Thoracic aorta (tissue), 2 donors: ENCODE data around the gene ATOSB. TPM values are rescaled to one million over a fixed set of nuclear protein-coding genes. Genes with fewer than 3 reads are reported as not detected.

Source experiments
- ATAC-seq: fragments of 150-250 bp; one replicate; pipeline ENCODE4 v1.8.0; 2017; ENCODE audit warnings: low read depth; ENCODE audit not compliant: insufficient number of reproducible peaks, low FRiP score
- DNase-seq: peaks from one replicate; pipeline ENCODE4 v3.0.0-alpha.2; 2020; ENCODE audit warnings: low spot score
- H3K27ac ChIP-seq, 2 donors: fragments of 200-600 bp; sonication (generic); 1 replicate in 1 of 2; 2 replicates in 1 of 2; pipeline ENCODE4 v1.5.1; 2016; ENCODE audit warnings: mild to moderate bottlenecking in 2 of 2, moderate library complexity in 2 of 2
- H3K27me3 ChIP-seq: fragments of 200-600 bp; sonication (generic); replicated peaks from 2 replicates; pipeline ENCODE4 v1.6.0; 2016; ENCODE audit warnings: mild to moderate bottlenecking; ENCODE audit not compliant: insufficient read depth
- H3K36me3 ChIP-seq: fragments of 200-600 bp; sonication (generic); one replicate; pipeline ENCODE4 v1.5.1; 2016
- H3K4me1 ChIP-seq, 2 donors: fragments of 200-600 bp; sonication (generic); 1 replicate in 1 of 2; 2 replicates in 1 of 2; pipeline versions ENCODE4 v1.5.1 to v1.6.0; 2016; ENCODE audit warnings: low read depth in 2 of 2, mild to moderate bottlenecking in 1 of 2; ENCODE audit not compliant: control insufficient read depth in 1 of 2
- H3K4me3 ChIP-seq: fragments of 200-600 bp; sonication (generic); 2 replicates; pipeline ENCODE4 v1.5.1; 2016; ENCODE audit warnings: mild to moderate bottlenecking
- H3K9me3 ChIP-seq: fragments of 200-600 bp; sonication (generic); 2 replicates; pipeline ENCODE4 v1.5.1; 2016
- total RNA-seq, 2 donors: library from RNA; depleted of rRNA; stranded (reverse); fragments of >200 nt; gene quantifications; one replicate each; pipeline versions ENCODE4 v1.1.0 to v1.2.3, GENCODE V29; 2016
- TF ChIP-seq, protein P1 (sequence below): fragments of 200-600 bp; sonication (generic); IDR thresholded peaks from one replicate; pipeline ENCODE4 v1.5.1; 2019; ENCODE audit warnings: antibody characterized with exemption

Gene ATOSB
- total RNA-seq, 2 donors from 2014 or later: 30.2 to 33.6 TPM

DNA sequence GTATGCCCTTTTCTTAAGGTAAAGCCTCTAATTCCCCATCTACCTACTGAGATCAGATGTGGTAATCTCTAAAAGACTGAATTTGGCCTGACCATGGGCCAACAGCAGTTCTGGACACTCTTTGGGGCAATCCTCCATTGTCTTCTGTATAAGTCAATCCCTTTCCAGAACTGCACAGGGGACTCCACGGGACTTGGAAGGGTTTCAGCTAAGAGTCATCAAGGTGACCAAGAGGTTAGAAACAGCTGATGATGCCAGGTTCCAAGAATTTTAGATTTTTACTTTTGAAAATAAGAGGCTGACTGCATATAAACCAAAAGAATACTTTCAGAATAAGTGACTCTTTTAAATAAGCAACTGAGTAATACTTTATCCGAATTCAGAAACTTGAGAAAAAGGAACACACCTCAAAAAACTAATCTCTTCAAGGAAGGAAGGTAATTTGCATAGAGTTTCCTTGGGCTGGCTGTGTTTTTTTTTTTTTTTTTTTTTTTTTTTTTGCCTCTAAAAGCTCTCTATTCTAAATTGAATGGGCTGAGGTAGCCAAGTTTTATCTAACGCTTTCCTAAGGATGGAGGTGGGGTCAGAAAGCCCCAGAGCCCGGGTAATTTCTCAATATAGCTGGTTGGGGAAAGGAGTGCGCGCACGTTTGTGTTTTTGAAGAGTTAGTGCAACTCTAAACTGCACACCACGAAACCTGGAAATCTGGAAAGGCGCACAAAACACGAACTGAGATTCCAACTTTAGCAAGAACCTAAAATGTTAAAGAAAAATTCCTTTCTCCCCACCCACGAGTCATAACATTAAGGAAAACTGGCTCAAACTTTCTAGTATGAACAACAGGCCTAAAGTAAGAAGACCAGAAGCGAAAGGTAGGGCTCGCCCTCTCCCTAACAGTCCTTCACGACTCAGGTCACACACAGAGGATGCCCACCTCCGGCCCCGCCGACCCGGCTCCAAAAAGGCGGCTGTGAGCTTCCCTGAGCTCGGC is 44.5 kb downstream of the ATOSB start:
- no peaks in the 10 kb centered on the region for H3K9me3 ChIP-seq
- no peak for ATAC-seq
- peak overlapping the region; percentile 97 for H3K4me3 ChIP-seq
- peaks cover 20 to 43% of the 10 kb centered on the region in 2 donors for H3K4me1 ChIP-seq
- H3K27ac ChIP-seq: peak overlapping the region; percentile 100
- no peaks in the 10 kb centered on the region for H3K27me3 ChIP-seq
- TF ChIP-seq, protein P1, sequence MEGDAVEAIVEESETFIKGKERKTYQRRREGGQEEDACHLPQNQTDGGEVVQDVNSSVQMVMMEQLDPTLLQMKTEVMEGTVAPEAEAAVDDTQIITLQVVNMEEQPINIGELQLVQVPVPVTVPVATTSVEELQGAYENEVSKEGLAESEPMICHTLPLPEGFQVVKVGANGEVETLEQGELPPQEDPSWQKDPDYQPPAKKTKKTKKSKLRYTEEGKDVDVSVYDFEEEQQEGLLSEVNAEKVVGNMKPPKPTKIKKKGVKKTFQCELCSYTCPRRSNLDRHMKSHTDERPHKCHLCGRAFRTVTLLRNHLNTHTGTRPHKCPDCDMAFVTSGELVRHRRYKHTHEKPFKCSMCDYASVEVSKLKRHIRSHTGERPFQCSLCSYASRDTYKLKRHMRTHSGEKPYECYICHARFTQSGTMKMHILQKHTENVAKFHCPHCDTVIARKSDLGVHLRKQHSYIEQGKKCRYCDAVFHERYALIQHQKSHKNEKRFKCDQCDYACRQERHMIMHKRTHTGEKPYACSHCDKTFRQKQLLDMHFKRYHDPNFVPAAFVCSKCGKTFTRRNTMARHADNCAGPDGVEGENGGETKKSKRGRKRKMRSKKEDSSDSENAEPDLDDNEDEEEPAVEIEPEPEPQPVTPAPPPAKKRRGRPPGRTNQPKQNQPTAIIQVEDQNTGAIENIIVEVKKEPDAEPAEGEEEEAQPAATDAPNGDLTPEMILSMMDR: no peak
- DNase-seq: no peak
- H3K36me3 ChIP-seq: peaks cover 18% of the 10 kb centered on the region

DNA sequence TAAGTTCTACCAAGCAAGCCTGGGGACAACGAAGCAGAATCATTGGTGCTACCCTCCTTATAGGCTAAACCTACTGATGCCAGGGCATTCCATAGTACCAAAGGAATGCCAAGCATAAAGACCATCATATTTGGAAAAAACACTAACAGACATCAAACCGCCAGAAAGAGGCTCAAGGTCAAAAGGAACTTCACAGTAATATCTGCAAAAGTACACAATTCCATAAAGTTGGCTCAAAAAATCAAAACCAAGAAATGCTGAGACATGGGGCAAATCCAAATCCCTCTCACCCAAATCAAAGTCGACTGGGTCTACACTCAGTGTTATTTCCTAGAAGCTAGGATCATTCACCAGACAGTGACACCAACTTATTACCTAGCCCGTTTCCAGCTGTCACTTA is 46.6 kb downstream of the ATOSB start:
- Histone ChIP-seq H3K4me3 (peak overlapping the region; percentile 10), H3K4me1 (peaks cover 20 to 43% of the 10 kb centered on the region in 2 donors), H3K36me3 (peaks cover 39% of the 10 kb centered on the region), H3K9me3 (no peaks in the 10 kb centered on the region), H3K27ac (no peak overlapping the region), H3K27me3 (no peaks in the 10 kb centered on the region)
- ATAC-seq: no peak
- TF ChIP-seq, protein P1: no peak
- no peak for DNase-seq

DNA sequence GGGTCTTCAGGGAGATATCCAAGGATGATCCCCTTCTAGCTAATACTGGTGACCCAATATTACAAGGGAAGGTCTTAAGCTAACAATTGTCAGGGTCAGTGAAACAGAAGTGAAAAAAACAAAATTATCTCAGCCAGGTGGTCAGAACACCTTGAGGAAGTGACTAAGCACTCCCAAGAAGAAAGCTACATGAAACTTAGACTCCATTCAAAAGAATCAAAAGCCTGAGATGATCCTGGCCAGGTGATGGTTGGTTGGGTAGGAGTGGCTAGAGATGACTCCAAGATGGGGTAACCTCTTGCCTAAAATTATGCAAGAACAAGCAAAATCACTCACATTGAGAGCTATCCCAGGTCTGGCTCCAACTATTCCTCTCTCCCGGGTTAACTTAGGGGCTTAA is 48.6 kb downstream of the ATOSB start:
- no peak overlapping the region for H3K27ac ChIP-seq
- ATAC-seq: no peak
- no peaks in the 10 kb centered on the region for H3K9me3 ChIP-seq
- H3K4me3 ChIP-seq: no peak overlapping the region
- peaks cover 20 to 43% of the 10 kb centered on the region in 2 donors for H3K4me1 ChIP-seq
- peaks cover 59% of the 10 kb centered on the region for H3K36me3 ChIP-seq
- H3K27me3 ChIP-seq: no peaks in the 10 kb centered on the region
- DNase-seq: no peak
- TF ChIP-seq, protein P1: no peak

DNA sequence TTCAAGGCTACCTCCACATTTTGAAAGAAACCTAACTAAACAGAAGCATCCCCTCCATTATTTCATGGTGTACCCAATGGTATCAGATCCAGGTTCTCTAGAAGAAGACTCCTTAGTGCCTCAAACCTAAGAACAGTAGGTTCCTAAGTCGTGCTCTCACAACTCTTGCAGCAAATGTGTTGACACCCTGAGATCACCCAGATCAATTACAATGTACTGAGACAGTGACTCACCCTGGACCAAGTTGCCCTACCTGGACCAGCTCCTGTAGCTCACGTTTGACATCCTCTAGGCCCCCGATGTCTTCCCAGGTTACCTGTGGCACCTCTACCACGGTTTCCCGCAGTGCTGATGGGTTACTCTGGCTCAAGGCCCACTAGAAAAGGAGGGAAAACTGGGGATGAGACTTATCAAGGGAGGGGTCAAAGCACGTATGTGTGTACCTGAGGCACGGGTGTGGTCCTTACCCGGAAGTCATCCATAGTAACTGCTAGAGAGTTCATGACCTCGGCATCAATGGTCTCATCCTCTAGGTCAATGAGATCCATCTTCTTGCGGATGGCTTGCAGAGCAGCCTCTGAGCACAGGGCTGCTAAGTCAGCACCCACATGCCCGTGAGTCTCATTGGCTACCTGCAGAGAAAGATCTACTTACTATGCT is 55.0 kb downstream of the ATOSB start:
- Histone ChIP-seq H3K36me3 (peaks cover 95% of the 10 kb centered on the region), H3K27me3 (no peaks in the 10 kb centered on the region), H3K4me3 (no peak overlapping the region), H3K9me3 (no peaks in the 10 kb centered on the region), H3K4me1 (no peaks in the 10 kb centered on the region), H3K27ac (no peak overlapping the region)
- ATAC-seq: no peak
- DNase-seq: no peak
- TF ChIP-seq, protein P1: no peak

DNA sequence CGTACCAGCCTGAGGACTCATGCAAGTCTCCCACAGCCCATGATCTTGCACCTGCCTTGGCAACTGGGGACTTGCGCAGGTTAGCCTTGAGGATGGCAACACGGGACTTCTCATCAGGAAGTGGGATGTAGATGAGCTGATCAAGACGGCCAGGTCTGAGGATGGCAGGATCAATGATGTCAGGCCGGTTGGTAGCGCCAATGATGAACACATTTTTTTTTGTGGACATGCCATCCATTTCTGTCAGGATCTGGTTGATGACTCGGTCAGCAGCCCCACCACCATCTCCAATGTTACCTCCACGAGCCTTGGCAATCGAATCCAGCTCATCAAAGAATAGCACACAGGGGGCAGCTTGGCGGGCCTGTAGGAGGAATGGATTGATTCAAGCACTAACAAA is 56.2 kb downstream of the ATOSB start:
- H3K4me1 ChIP-seq: no peaks in the 10 kb centered on the region
- no peak for DNase-seq
- H3K27ac ChIP-seq: no peak overlapping the region
- TF ChIP-seq, protein P1: no peak
- no peaks in the 10 kb centered on the region for H3K9me3 ChIP-seq
- H3K4me3 ChIP-seq: no peak overlapping the region
- peaks cover 86% of the 10 kb centered on the region for H3K36me3 ChIP-seq
- no peak for ATAC-seq
- H3K27me3 ChIP-seq: no peaks in the 10 kb centered on the region
